Kidney (tissue), 14 donors: ENCODE measurements around the gene WNT3. TPM values are rescaled to one million over a fixed set of nuclear protein-coding genes. Genes with fewer than 3 reads are reported as not detected.

Source experiments
- DNase-seq, 5 donors: peaks; one replicate each; pipeline ENCODE4 v3.0.0-alpha.2; 2013 to 2020
- FAIRE-seq: peaks from 2 replicates; lab custom pipeline; 2012; peaks lifted over from hg19 to GRCh38; lab: Jason Lieb, UNC
- H3K27ac ChIP-seq, 2 donors: one replicate each; pipeline ENCODE4 v1.7.0; 2013; ENCODE audit warnings: low read depth in 2 of 2, low read length in 2 of 2, inconsistent platforms in 1 of 2
- H3K27me3 ChIP-seq: one replicate; pipeline ENCODE4 v1.7.1; 2013; ENCODE audit warnings: low read length, inconsistent platforms; ENCODE audit not compliant: control insufficient read depth, insufficient read depth
- H3K36me3 ChIP-seq, 3 donors: one replicate each; pipeline versions ENCODE4 v1.7.0 to v1.7.1; 2013; ENCODE audit warnings: low read length in 3 of 3, control low read depth in 1 of 3, inconsistent platforms in 1 of 3; ENCODE audit not compliant: insufficient read depth in 3 of 3, control insufficient read depth in 2 of 3
- H3K4me1 ChIP-seq, 3 donors: one replicate each; pipeline versions ENCODE4 v1.7.0 to v1.7.1; 2013; ENCODE audit warnings: low read length in 3 of 3, inconsistent platforms in 1 of 3, low read depth in 1 of 3; ENCODE audit not compliant: control insufficient read depth in 2 of 3, insufficient read depth in 2 of 3
- H3K4me3 ChIP-seq, 3 donors: one replicate each; pipeline versions ENCODE4 v1.7.0 to v1.8.1; 2013; ENCODE audit warnings: low read length in 3 of 3, control low read depth in 1 of 3, inconsistent platforms in 1 of 3
- H3K9ac ChIP-seq, 3 donors: one replicate each; pipeline versions ENCODE4 v1.7.0 to v1.7.1; 2013; ENCODE audit warnings: low read length in 3 of 3, control low read depth in 1 of 3, inconsistent platforms in 1 of 3
- H3K9me3 ChIP-seq, 3 donors: one replicate each; pipeline versions ENCODE4 v1.7.0 to v1.7.1; 2013; ENCODE audit warnings: low read length in 3 of 3, control low read depth in 1 of 3, inconsistent platforms in 1 of 3; ENCODE audit not compliant: control insufficient read depth in 2 of 3, insufficient read depth in 1 of 3
- CTCF ChIP-seq: IDR thresholded peaks from 3 replicates; pipeline ENCODE4 v1.5.1; 2012; ENCODE audit warnings: mild to moderate bottlenecking, moderate library complexity, borderline replicate concordance; ENCODE audit not compliant: insufficient read depth; ENCODE audit errors: extremely low read depth
- intact Hi-C: fragments of 100-400 bp; cut with DNase I; formaldehyde crosslinking; loops from one replicate; pipeline ENCODE4 v1.11.1; 2022
- polyA plus RNA-seq: library from polyadenylated mRNA; stranded (reverse); fragments of 350-450 nt; fragmentation: Illumina TruSeq; extraction: RNeasy Lipid Tissue Mini Kit (QIAGEN cat#74804); gene quantifications from one replicate; pipeline ENCODE4 v1.2.3, GENCODE V29; 2014; ENCODE audit warnings: low read depth, low replicate concordance; ENCODE audit not compliant: insufficient read depth
- total RNA-seq: library from RNA; stranded (reverse); fragmentation: NEBNext Ultra II Directional; extraction: Animal tissue kit (Norgen Biotek cat#: 25700); gene quantifications from one replicate; pipeline ENCODE4 v1.2.1, GENCODE V29; 2021
- donor health status: control.
- donor health status: control.
- donor health status: control.
- donor health status: control.
- donor health status: control.
- donor health status: DM: yes; HTN: yes; CAD: no.
- donor health status: Normal renal cell carcinoma (clear cell type).

Gene WNT3
- total and polyA plus RNA-seq, 2 donors from 2014 or later = 0.38 to 1.3 TPM

GRCh38 chr17:46764000-46764708, 54.3 kb downstream of the WNT3 start:
- intact Hi-C loops = no loop called here
- no peak for FAIRE-seq
- H3K27me3 ChIP-seq = no peaks in the 10 kb centered on the region
- no peak overlapping the region for H3K4me3 ChIP-seq
- no peak overlapping the region for H3K9ac ChIP-seq
- no peak for DNase-seq
- H3K4me1 ChIP-seq = peaks cover 0 to 3% (median 0%) of the 10 kb centered on the region in 3 donors
- H3K27ac ChIP-seq = no peak overlapping the region
- no peak for TF ChIP-seq CTCF
- no peaks in the 10 kb centered on the region for H3K36me3 ChIP-seq
- H3K9me3 ChIP-seq = no peaks in the 10 kb centered on the region

- no peak overlapping the region for H3K4me3 ChIP-seq
- no peaks in the 10 kb centered on the region for H3K36me3 ChIP-seq
- intact Hi-C loops = no loop called here
- H3K27me3 ChIP-seq = no peaks in the 10 kb centered on the region
- H3K4me1 ChIP-seq = peaks cover 0 to 3% (median 0%) of the 10 kb centered on the region in 3 donors
- H3K9ac ChIP-seq = no peak overlapping the region
- no peak for FAIRE-seq
- DNase-seq = no peak
- TF ChIP-seq CTCF = no peak
- H3K9me3 ChIP-seq = no peaks in the 10 kb centered on the region
- no peak overlapping the region for H3K27ac ChIP-seq
These were observed 55.1 kb downstream of the WNT3 start for GRCh38 chr17:46763416-46763815.

- no peak for DNase-seq
- no peak overlapping the region for H3K27ac ChIP-seq
These were observed 59.4 kb downstream of the WNT3 start for GRCh38 chr17:46759141-46759540.

More at GRCh38 chr17:46759141-46759540, 59.4 kb downstream of the WNT3 start:
- Histone ChIP-seq H3K9me3 (no peaks in the 10 kb centered on the region), H3K4me1 (no peaks in the 10 kb centered on the region), H3K36me3 (peaks cover 0 to 9% (median 7%) of the 10 kb centered on the region in 3 donors), H3K9ac (no peak overlapping the region), H3K4me3 (no peak overlapping the region), H3K27me3 (no peaks in the 10 kb centered on the region)
- FAIRE-seq = no peak
- intact Hi-C loops = no loop called here
- TF ChIP-seq CTCF = no peak
